ENCODE measurements around the gene IAH1.

IAH1 gene, protein sequence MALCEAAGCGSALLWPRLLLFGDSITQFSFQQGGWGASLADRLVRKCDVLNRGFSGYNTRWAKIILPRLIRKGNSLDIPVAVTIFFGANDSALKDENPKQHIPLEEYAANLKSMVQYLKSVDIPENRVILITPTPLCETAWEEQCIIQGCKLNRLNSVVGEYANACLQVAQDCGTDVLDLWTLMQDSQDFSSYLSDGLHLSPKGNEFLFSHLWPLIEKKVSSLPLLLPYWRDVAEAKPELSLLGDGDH

DNA sequence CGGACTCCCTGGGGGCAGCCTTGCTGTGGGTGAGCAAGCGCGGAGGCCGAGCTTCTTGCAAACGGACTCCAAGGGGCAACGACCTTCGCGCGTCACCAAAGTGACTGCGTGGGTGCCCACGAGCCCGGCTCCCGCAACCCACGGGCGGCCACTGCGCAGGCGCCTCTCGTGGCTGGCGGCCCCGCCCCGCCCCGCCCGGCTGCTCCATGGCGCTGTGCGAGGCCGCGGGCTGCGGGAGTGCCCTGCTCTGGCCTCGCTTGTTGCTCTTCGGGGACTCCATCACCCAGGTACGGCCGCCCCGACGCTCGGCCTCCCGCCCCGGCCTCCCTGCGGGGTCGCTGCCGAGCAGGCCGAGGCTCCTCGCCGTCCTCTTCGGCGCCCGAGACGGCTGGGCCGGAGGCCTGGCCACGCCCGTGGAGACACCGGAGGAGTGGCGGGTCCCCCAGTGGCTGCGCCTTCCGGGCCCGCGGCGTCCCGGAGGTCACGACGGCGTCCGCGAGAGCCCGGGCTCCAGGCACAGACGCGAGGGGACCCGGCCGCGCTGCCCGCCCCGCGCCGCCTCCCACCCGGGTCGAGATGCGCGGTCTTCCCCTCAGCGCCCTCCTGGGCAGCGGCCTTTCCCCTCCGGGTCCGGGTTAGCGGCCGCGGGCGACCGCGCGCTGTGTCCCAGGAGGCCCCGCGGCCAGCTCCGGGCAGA is at the start of gene IAH1:
Gene IAH1 (plus strand): TSS at position 191 of the 697 bp plus-strand sequence. CDS start 16 bp downstream, at position 207.
- Histone ChIP-seq H3K4me1 (ENCODE audit: control insufficient read depth, insufficient read depth, low read length) (peaks cover 25% of the 10 kb centered on the region), H3K27me3 (ENCODE audit: control insufficient read depth in 1 of 2, insufficient read depth in 2 of 2, low read length in 2 of 2) (no peaks in the 10 kb centered on the region), H3K36me3 (ENCODE audit: control insufficient read depth in 2 of 2, insufficient read depth in 2 of 2, low read length in 2 of 2) (peaks cover 7 to 12% of the 10 kb centered on the region in 2 donors), H3K4me3 (ENCODE audit: low read length in 2 of 2) (peak within 1 kb of the TSS; percentile 90 to 96), H3K27ac (ENCODE audit: low read length) (peak within 1 kb of the TSS; percentile 69), H3K9me3 (ENCODE audit: control insufficient read depth in 2 of 2, low read length in 2 of 2) (no peaks in the 10 kb centered on the region), H3K9ac (ENCODE audit: low read length in 2 of 2) (peak within 1 kb of the TSS; percentile 82 to 94)

DNA sequence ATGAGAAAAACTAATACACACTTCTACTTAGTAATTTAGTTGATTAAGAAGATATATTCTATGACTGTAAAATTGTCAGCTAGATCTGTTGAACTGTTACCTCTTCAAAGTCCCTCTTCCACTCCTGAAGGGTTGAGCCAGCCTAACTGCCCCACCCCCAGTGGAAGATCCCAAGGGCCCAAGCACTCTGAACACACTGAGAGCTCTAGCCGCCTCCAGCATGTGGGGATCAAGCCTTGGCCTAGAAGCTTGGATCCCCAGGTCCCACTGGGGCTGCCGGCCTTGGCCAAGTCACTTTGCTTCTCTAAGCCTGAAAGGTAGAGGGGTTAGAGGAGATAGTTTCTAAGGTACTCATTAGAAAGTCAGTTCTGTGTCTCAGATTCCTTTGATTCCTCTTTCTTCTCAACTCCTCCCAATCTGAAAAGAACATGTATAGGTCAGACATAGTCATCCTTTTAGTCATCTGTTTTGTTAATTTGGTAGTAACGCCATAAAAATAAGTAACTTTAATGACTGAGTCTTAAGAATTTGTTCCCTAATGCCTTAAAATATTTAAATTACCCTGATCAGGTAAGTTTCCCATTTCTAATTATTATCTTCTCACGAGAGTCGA is 45.3 kb upstream of the IAH1 start:
- H3K27me3 ChIP-seq (ENCODE audit: control insufficient read depth in 1 of 2, insufficient read depth in 2 of 2, low read length in 2 of 2), result no peaks in the 10 kb centered on the region
- peaks cover 10% of the 10 kb centered on the region for H3K4me1 ChIP-seq (ENCODE audit: control insufficient read depth, insufficient read depth, low read length)
- no peak overlapping the region for H3K9ac ChIP-seq (ENCODE audit: low read length in 2 of 2)
- no peak overlapping the region for H3K27ac ChIP-seq (ENCODE audit: low read length)
- peaks cover 16% of the 10 kb centered on the region in 2 donors for H3K36me3 ChIP-seq (ENCODE audit: control insufficient read depth in 2 of 2, insufficient read depth in 2 of 2, low read length in 2 of 2)
- H3K9me3 ChIP-seq (ENCODE audit: control insufficient read depth in 2 of 2, low read length in 2 of 2), result no peaks in the 10 kb centered on the region
- no peak overlapping the region for H3K4me3 ChIP-seq (ENCODE audit: low read length in 2 of 2)

DNA sequence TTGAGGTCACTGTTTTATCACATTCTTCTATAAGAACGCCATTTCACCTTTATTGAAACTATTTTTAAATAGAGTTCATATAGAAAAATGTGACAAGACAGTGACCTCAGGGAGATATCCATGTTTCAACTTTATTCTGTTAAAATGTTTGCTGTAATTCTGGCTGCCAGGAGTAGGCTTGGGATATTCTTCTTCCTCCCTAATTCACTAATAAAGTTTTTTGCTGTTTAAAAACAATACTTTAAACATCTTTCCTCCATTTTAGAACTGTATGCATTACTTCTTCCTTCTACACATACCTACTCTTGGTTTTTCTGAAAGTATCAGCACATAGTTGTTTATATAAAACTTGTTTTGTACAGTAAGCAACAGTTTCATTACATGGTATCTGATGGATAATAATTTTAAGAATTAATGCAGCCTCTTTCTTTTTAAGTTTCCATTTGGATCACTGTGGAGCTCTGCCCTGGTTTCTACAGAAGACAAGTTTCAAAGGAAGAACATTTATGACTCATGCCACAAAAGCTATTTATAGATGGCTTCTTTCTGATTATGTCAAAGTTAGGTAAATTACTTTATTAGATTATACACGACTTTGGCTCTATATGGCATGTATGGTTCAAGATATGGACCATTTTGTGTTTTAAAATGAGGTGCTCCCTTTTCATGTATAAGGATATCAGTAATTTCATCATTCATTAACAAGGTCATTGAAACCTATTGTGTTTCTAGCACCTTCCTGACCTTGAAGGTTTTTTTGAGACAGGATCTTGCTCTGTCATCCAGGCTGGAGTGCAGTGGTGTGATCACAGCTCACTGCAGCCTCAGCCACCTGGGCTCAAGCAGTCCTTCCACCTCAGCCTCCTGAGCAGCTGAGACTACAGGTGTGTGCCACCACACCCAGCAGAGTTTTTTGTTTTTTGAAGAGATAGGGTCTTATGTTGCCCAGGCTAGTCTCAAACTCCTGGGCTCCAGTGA is 43.7 kb upstream of the IAH1 start:
- peaks cover 19 to 20% of the 10 kb centered on the region in 2 donors for H3K36me3 ChIP-seq (ENCODE audit: control insufficient read depth in 2 of 2, insufficient read depth in 2 of 2, low read length in 2 of 2)
- H3K27ac ChIP-seq (ENCODE audit: low read length), result no peak overlapping the region
- H3K9me3 ChIP-seq (ENCODE audit: control insufficient read depth in 2 of 2, low read length in 2 of 2), result no peaks in the 10 kb centered on the region
- H3K4me3 ChIP-seq (ENCODE audit: low read length in 2 of 2), result no peak overlapping the region
- no peak overlapping the region for H3K9ac ChIP-seq (ENCODE audit: low read length in 2 of 2)
- H3K4me1 ChIP-seq (ENCODE audit: control insufficient read depth, insufficient read depth, low read length), result no peaks in the 10 kb centered on the region
- H3K27me3 ChIP-seq (ENCODE audit: control insufficient read depth in 1 of 2, insufficient read depth in 2 of 2, low read length in 2 of 2), result no peaks in the 10 kb centered on the region

DNA sequence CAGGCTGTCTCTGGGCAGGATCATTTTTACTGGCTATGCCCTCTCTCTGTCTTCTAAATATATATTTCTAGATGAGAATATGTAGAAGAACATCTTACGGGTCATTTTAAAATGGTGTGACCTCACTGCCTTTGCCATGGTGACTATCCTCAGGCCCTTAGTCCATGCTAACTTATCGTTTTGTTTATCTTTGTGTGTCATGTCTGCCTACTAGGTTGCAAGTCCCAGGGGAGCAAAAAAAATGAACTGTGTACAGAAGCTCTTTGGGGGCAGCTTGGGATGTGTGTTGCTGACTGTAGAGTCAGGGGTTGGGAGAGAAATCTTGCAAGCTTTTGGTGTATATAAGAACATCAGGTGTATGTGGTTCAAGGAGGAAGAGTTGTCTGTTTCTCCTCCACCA is 39.9 kb upstream of the IAH1 start:
- peaks cover 24 to 37% of the 10 kb centered on the region in 2 donors for H3K36me3 ChIP-seq (ENCODE audit: control insufficient read depth in 2 of 2, insufficient read depth in 2 of 2, low read length in 2 of 2)
- no peak overlapping the region for H3K27ac ChIP-seq (ENCODE audit: low read length)
- no peak overlapping the region for H3K9ac ChIP-seq (ENCODE audit: low read length in 2 of 2)
- H3K4me1 ChIP-seq (ENCODE audit: control insufficient read depth, insufficient read depth, low read length), result no peaks in the 10 kb centered on the region
- H3K4me3 ChIP-seq (ENCODE audit: low read length in 2 of 2), result no peak overlapping the region
- no peaks in the 10 kb centered on the region for H3K9me3 ChIP-seq (ENCODE audit: control insufficient read depth in 2 of 2, low read length in 2 of 2)
- no peaks in the 10 kb centered on the region for H3K27me3 ChIP-seq (ENCODE audit: control insufficient read depth in 1 of 2, insufficient read depth in 2 of 2, low read length in 2 of 2)

DNA sequence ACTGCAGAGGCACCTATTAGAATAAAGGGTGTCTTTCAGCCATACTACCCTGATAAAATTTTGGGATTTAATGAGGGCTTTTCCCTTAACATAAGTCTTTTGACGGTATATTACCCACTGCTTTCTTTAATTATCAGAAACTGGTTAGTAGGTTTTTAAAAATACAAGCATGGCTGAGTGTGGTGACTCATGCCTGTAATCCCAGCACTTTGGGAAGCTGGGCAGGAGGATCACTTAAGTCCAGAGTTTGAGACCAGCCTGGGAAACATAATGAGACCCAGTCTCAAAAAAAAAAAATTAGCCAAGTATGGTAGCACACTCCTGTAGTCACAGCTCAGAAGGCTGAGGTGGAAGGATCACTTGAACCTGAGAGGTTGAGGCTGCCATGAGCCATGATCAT is 34.8 kb upstream of the IAH1 start:
- Histone ChIP-seq H3K9me3 (ENCODE audit: control insufficient read depth in 2 of 2, low read length in 2 of 2) (no peaks in the 10 kb centered on the region), H3K4me1 (ENCODE audit: control insufficient read depth, insufficient read depth, low read length) (no peaks in the 10 kb centered on the region), H3K4me3 (ENCODE audit: low read length in 2 of 2) (no peak overlapping the region), H3K36me3 (ENCODE audit: control insufficient read depth in 2 of 2, insufficient read depth in 2 of 2, low read length in 2 of 2) (peaks cover 26 to 41% of the 10 kb centered on the region in 2 donors), H3K27me3 (ENCODE audit: control insufficient read depth in 1 of 2, insufficient read depth in 2 of 2, low read length in 2 of 2) (no peaks in the 10 kb centered on the region), H3K27ac (ENCODE audit: low read length) (no peak overlapping the region), H3K9ac (ENCODE audit: low read length in 2 of 2) (no peak overlapping the region)

DNA sequence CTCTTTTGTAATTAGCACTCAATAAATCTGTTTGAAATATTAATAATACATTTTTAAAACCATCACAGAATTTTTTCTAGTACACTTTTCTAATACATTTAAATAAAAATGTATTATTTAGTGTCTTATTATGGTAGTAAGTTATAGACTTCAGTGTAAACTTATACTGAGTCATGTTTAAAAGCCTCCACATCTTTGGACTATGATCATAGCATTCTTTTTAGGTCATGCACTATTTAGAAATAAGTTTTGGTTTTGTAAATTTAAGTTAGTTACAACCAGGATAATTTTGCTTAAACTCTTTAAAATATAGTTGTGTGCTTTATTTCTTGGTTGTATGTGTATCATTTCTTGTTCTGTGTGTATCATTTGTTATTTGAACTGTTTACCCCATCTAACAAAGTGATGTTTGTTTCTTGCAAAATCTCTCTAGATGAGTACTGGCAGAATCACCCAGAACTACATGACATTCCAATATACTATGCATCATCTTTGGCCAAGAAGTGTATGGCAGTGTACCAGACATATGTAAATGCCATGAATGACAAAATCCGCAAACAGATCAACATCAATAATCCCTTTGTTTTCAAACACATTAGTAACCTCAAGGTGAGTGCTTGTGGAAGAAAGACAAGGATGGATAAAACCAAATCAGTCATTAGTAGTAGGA is 34.2 kb upstream of the IAH1 start:
- Histone ChIP-seq H3K9me3 (ENCODE audit: control insufficient read depth in 2 of 2, low read length in 2 of 2) (no peaks in the 10 kb centered on the region), H3K4me1 (ENCODE audit: control insufficient read depth, insufficient read depth, low read length) (no peaks in the 10 kb centered on the region), H3K27ac (ENCODE audit: low read length) (no peak overlapping the region), H3K27me3 (ENCODE audit: control insufficient read depth in 1 of 2, insufficient read depth in 2 of 2, low read length in 2 of 2) (no peaks in the 10 kb centered on the region), H3K9ac (ENCODE audit: low read length in 2 of 2) (no peak overlapping the region), H3K36me3 (ENCODE audit: control insufficient read depth in 2 of 2, insufficient read depth in 2 of 2, low read length in 2 of 2) (peaks cover 26 to 41% of the 10 kb centered on the region in 2 donors), H3K4me3 (ENCODE audit: low read length in 2 of 2) (no peak overlapping the region)

DNA sequence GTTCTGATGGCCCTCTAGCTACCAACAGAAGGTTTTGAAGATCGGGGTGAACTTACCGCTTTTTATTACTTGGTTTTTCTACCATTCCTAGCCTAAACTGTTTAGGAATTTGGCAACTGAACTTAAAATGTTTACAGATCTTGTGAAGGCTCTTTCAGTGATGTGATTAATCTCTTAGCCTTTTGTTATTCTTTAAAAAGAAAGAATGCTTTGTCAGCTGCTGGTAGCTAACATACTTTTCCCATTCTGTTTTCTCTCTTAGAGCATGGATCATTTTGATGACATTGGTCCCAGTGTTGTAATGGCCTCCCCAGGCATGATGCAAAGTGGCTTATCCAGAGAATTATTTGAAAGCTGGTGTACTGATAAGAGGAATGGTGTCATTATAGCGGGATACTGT is 32.8 kb upstream of the IAH1 start:
- no peaks in the 10 kb centered on the region for H3K9me3 ChIP-seq (ENCODE audit: control insufficient read depth in 2 of 2, low read length in 2 of 2)
- no peaks in the 10 kb centered on the region for H3K4me1 ChIP-seq (ENCODE audit: control insufficient read depth, insufficient read depth, low read length)
- no peak overlapping the region for H3K27ac ChIP-seq (ENCODE audit: low read length)
- H3K9ac ChIP-seq (ENCODE audit: low read length in 2 of 2), result no peak overlapping the region
- peaks cover 30 to 41% of the 10 kb centered on the region in 2 donors for H3K36me3 ChIP-seq (ENCODE audit: control insufficient read depth in 2 of 2, insufficient read depth in 2 of 2, low read length in 2 of 2)
- no peaks in the 10 kb centered on the region for H3K27me3 ChIP-seq (ENCODE audit: control insufficient read depth in 1 of 2, insufficient read depth in 2 of 2, low read length in 2 of 2)
- H3K4me3 ChIP-seq (ENCODE audit: low read length in 2 of 2), result no peak overlapping the region

DNA sequence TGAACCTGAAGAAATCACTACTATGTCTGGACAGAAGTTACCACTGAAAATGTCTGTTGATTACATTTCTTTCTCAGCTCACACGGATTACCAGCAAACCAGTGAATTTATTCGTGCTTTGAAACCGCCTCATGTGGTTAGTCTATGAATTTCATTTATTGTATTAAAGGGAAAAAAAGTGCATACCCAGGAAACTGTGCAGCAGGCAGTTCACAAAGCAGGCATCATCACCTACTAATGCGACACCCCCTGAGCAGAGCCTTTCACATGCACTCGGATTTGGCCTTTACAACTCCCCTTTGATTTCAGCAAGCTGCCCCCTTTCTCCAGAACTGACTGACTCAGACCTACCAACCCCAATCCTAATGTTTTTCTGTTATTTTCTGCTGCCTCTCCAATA is 30.8 kb upstream of the IAH1 start:
- Histone ChIP-seq H3K9ac (ENCODE audit: low read length in 2 of 2) (no peak overlapping the region), H3K36me3 (ENCODE audit: control insufficient read depth in 2 of 2, insufficient read depth in 2 of 2, low read length in 2 of 2) (peaks cover 22 to 28% of the 10 kb centered on the region in 2 donors), H3K9me3 (ENCODE audit: control insufficient read depth in 2 of 2, low read length in 2 of 2) (no peaks in the 10 kb centered on the region), H3K4me3 (ENCODE audit: low read length in 2 of 2) (no peak overlapping the region), H3K27ac (ENCODE audit: low read length) (no peak overlapping the region), H3K4me1 (ENCODE audit: control insufficient read depth, insufficient read depth, low read length) (no peaks in the 10 kb centered on the region), H3K27me3 (ENCODE audit: control insufficient read depth in 1 of 2, insufficient read depth in 2 of 2, low read length in 2 of 2) (no peaks in the 10 kb centered on the region)

DNA sequence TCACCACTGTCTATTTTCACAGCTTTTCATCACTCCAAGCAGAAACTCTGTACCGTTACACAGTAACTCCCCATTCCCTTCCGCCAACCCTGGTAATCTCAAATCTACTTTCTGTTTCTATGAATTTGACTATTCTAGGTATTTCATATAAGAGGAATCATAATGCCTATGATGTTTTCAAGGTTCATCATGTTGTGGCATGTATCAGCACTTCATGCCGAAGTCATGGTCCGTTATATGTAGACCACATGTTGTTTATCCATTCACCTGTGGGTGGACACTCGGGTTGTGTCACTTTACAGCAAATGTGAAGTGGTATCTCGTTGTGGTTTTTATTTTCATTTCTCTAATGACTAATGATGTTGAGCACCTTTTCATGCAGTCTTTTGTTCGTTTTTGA is 29.3 kb upstream of the IAH1 start:
- Histone ChIP-seq H3K4me3 (ENCODE audit: low read length in 2 of 2) (no peak overlapping the region), H3K27me3 (ENCODE audit: control insufficient read depth in 1 of 2, insufficient read depth in 2 of 2, low read length in 2 of 2) (no peaks in the 10 kb centered on the region), H3K4me1 (ENCODE audit: control insufficient read depth, insufficient read depth, low read length) (no peaks in the 10 kb centered on the region), H3K9ac (ENCODE audit: low read length in 2 of 2) (no peak overlapping the region), H3K27ac (ENCODE audit: low read length) (no peak overlapping the region), H3K36me3 (ENCODE audit: control insufficient read depth in 2 of 2, insufficient read depth in 2 of 2, low read length in 2 of 2) (peaks cover 24% of the 10 kb centered on the region in 2 donors), H3K9me3 (ENCODE audit: control insufficient read depth in 2 of 2, low read length in 2 of 2) (no peaks in the 10 kb centered on the region)

DNA sequence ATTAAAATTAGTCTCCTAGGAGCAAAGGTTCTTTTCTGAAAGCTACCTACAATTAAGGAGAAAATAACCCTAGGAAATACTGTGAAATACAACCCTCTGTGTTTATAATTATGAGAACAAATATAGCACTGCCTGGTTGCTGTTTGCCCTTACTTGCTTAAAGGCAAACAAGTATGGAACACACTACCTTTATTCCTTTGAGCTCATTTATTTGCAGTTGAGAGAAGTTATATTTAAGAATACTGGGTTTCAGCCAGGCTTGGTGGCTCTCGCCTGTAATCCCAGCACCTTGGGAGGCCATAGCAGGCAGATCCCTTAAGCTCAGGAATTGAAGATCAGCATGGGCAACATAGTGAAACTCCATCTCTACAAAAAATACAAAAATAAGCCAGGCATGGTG is 23.1 kb upstream of the IAH1 start:
- Histone ChIP-seq H3K4me3 (ENCODE audit: low read length in 2 of 2) (no peak overlapping the region), H3K36me3 (ENCODE audit: control insufficient read depth in 2 of 2, insufficient read depth in 2 of 2, low read length in 2 of 2) (peaks cover 9 to 10% of the 10 kb centered on the region in 2 donors), H3K4me1 (ENCODE audit: control insufficient read depth, insufficient read depth, low read length) (no peaks in the 10 kb centered on the region), H3K9me3 (ENCODE audit: control insufficient read depth in 2 of 2, low read length in 2 of 2) (no peaks in the 10 kb centered on the region), H3K27ac (ENCODE audit: low read length) (no peak overlapping the region), H3K27me3 (ENCODE audit: control insufficient read depth in 1 of 2, insufficient read depth in 2 of 2, low read length in 2 of 2) (no peaks in the 10 kb centered on the region), H3K9ac (ENCODE audit: low read length in 2 of 2) (no peak overlapping the region)
